GM21825 (cell line): ENCODE data around the gene NWD2.
"Not testable (repeated sequence)": the region's sequence is repeated elsewhere in the genome, so short reads cannot be mapped to it uniquely, and the experiment has no call there.

Experiments
- ATAC-seq: cut with Tn5 transposase; IDR thresholded peaks from one replicate; pipeline ENCODE4 v1.9.1; 2021; ENCODE audit warnings: mild to moderate bottlenecking, moderate library complexity; ENCODE audit not compliant: unreplicated experiment

The NWD2 gene

DNA sequence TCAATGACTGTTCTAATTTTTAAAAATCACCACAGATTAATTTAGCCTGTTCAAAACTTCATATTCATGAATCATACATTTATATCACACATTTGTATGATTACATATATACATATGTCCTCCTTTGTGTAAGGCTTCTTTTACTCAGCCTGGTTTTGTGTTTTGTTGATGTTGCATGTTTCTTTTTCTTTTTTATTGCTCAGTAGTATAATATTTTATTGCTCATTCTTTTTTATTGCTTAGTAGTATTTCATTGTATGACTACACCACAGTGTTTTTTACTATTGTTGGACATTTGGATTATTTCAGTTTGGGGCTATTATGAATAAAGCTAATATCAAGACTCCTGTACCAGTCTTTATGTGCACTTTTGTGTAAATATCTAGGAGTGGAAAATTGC is 243.1 kb downstream of the NWD2 start:
- ATAC-seq: no peak

DNA sequence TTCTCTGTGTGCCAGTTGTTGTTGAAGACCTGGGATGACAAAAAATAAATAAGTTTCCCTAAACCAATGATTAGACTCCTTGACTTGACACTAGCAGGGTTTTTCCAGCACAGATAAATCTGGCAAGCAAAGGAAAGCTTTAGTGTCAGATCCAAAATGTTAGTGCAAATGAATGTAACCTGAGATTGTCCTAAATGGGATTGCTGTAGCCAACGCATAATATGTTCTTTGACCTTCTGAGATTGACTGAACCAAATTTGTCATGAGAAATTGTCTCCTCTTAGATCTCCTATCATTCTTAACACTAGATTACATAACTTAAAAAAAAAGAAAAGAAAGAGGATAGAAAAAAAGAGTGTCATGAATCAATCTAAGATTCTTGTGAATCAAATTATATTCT is 245.2 kb downstream of the NWD2 start:
- no peak for ATAC-seq

DNA sequence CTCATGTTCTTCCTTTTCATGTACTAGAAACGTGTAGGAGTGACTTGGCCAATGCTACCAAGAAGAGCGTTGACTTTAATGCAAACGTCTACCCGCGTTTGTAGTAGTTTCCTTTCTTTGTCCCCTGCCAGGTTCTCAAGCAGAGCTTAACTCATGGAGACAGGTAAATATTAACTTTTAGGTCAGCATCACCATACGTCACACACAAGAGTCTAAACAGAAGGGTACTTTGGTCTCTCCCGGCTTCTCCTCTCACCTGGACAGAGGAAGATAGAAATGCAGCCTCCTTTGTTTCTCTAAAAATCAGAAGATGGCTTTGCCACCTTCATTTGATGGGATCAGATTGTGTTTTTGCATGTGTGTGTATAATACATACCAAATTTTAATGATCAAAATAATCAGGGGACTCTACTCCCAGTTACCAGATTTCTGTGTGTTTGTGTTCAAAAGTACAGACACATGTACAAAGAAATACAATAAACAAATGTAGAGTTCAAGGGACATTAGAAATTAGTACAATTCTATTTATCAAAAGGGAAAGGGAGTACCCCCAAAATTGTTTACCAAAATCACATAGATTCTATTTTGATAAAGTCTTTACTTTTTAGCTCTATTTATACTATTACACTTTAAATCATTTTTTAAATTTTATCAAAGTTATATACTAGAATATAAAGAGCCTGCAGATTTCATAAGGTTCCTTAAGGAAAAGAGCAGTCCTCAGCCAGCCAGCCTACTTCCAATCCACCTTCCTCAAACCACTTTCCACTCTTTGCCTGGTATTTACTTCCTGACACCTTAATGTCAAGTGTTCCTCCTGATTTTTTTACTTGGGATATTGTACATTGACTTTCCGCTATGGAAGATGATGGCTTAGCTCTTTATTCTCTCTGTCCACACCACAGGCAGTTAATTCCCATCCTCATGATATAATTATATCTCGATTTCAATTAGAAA is 246.1 kb downstream of the NWD2 start:
- ATAC-seq: no peak

DNA sequence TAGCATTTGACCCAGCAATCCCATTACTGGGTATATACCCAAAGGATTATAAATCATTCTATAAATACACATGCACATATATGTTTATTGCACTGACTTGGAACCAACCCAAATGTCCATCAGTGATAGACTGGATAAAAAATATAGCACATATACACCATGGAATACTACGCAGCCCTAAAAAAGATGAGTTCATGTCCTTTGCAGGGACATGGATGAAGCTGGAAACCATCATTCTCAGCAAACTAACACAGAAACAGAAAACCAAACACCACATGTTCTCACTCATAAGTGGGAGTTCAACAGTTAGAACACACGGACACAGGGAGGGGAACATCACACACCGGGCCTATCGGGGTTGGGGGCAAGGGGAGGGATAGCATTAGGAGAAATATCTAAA is 250.8 kb downstream of the NWD2 start:
- ATAC-seq: not testable (repeated sequence)
